ENCODE data around the gene SSH3. TPM values are rescaled to one million over a fixed set of nuclear protein-coding genes. Genes with fewer than 3 reads are reported as not detected.

The SSH3 gene
- total RNA-seq, 1 donor from 2014 or later, result 3.3 TPM

DNA sequence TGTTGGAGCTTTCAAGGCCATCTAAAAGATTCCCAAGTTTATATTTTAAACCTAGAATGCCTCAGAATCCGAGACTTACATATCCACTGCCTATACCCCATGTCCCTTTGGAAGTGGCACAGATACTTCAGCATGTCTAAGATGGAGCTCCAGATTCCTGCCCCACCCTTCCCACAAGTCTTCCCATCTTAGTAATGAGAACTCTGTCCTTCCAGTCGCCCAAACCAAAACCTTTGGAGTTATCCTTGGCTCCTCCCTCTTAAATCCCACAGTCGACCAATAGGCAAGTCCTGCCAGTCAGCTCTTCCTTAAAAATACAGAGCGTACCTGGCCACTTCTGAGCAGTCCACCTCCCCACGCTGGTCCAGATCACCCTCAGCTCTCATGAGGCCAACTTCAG is 45.7 kb downstream of the SSH3 start:
- Mint-ChIP-seq H3K4me3 (no peak overlapping the region), H3K9me3 (no peaks in the 10 kb centered on the region), H3K27ac (ENCODE audit: unreplicated experiment) (no peak overlapping the region), H3K27me3 (ENCODE audit: low read depth) (no peaks in the 10 kb centered on the region), H3K36me3 (ENCODE audit: low read depth) (no peaks in the 10 kb centered on the region), H3K4me1 (peaks cover 16% of the 10 kb centered on the region)
- no peak for DNase-seq (ENCODE audit: low read depth, low spot score)
- TF ChIP-seq, protein P1, sequence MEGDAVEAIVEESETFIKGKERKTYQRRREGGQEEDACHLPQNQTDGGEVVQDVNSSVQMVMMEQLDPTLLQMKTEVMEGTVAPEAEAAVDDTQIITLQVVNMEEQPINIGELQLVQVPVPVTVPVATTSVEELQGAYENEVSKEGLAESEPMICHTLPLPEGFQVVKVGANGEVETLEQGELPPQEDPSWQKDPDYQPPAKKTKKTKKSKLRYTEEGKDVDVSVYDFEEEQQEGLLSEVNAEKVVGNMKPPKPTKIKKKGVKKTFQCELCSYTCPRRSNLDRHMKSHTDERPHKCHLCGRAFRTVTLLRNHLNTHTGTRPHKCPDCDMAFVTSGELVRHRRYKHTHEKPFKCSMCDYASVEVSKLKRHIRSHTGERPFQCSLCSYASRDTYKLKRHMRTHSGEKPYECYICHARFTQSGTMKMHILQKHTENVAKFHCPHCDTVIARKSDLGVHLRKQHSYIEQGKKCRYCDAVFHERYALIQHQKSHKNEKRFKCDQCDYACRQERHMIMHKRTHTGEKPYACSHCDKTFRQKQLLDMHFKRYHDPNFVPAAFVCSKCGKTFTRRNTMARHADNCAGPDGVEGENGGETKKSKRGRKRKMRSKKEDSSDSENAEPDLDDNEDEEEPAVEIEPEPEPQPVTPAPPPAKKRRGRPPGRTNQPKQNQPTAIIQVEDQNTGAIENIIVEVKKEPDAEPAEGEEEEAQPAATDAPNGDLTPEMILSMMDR (conservative IDR thresholded peaks at IDR 0.05), result no peak

DNA sequence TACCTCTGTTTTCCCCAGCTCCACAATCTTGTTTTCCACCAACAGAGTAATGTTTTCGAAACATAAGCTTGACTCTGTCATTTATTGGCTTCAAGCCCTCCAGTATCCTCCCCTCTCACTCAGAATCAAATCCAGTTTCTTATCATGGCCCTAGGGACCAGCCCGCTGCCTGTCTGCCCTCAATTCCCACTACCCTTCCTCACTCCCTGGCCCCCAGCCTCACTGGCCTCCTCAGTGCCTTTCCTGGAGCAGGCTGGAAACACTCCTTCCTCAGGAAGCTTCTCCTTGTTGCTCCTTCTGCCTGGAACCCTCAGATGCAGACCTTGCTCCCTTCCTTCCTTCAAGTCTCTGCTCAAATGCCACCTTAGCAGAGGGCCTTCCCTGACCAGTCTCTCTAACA is 46.1 kb downstream of the SSH3 start:
- no peak overlapping the region for H3K27ac Mint-ChIP-seq (ENCODE audit: unreplicated experiment)
- H3K4me3 Mint-ChIP-seq, result no peak overlapping the region
- H3K36me3 Mint-ChIP-seq (ENCODE audit: low read depth), result no peaks in the 10 kb centered on the region
- no peak for DNase-seq (ENCODE audit: low read depth, low spot score)
- H3K9me3 Mint-ChIP-seq, result no peaks in the 10 kb centered on the region
- peaks cover 20% of the 10 kb centered on the region for H3K4me1 Mint-ChIP-seq
- no peaks in the 10 kb centered on the region for H3K27me3 Mint-ChIP-seq (ENCODE audit: low read depth)
- TF ChIP-seq, protein P1 (conservative IDR thresholded peaks at IDR 0.05), result no peak

DNA sequence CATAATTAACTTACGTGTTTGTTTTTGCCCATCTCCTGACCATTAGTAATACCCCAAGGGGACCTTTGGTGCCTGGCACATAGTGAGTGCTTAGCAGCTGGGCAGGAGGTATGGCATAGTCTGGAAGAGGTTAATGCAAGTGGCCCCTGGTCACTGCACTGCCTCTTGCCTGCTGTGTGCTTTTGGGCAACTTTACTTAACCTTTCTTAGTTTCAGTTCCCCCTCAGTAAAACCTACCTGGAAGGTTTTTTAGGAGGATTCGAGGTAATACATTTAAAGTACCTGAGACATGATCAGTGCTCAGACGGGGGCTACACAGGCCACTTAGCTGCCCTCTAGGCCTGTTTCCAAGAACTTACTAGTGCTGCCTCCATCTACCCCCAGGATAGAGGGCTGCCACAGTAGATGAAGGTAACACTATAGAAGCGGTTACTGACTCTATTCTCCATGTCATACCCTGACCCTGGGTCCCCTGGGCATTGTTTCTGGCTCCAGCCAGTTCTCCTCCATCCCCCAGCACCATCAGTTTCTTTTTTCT is 46.7 kb downstream of the SSH3 start:
- DNase-seq (ENCODE audit: low read depth, low spot score), result no peak
- no peak overlapping the region for H3K27ac Mint-ChIP-seq (ENCODE audit: unreplicated experiment)
- no peaks in the 10 kb centered on the region for H3K9me3 Mint-ChIP-seq
- H3K4me1 Mint-ChIP-seq, result peaks cover 24% of the 10 kb centered on the region
- H3K36me3 Mint-ChIP-seq (ENCODE audit: low read depth), result no peaks in the 10 kb centered on the region
- no peak overlapping the region for H3K4me3 Mint-ChIP-seq
- TF ChIP-seq, protein P1 (conservative IDR thresholded peaks at IDR 0.05), result no peak
- H3K27me3 Mint-ChIP-seq (ENCODE audit: low read depth), result no peaks in the 10 kb centered on the region

DNA sequence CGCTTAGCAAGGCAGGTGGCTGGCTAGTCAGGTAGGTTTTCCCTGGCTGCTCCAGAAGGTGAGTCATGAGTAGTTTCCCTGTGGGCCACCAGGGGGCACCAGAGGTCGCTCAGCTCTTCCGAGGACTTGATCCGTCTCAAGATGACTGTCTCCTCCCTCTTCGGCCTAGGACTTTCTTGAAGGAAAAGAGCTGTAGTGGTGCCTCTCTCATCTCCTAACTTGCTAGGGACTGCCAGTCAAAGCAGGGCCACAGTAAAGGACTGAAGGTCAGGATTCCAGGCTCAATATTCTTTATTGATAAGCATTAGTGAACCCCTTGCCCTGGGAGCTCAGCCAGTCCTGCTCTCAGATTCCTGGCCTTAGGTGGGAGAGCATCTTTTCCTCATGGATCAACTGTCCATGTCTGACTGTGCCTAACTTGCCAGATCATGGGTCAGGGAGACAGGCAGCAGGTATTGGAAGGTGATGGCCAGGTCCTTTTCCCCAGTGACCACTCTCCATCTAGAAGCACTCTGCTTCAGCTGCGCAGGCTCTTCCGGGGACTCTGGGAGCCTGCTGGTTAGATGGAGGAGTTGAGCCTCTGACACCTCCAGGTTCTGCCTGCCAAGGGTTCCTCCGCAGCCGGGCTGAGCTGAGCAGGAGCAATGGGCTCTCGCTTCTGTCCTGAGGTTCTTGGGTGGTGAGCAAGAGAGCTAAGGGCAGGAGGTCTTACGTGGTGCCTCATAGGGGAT is 48.1 kb downstream of the SSH3 start:
- Mint-ChIP-seq H3K4me1 (peaks cover 24% of the 10 kb centered on the region), H3K4me3 (peak overlapping the region; percentile 81), H3K9me3 (no peaks in the 10 kb centered on the region), H3K27me3 (ENCODE audit: low read depth) (no peaks in the 10 kb centered on the region), H3K27ac (ENCODE audit: unreplicated experiment) (no peak overlapping the region), H3K36me3 (ENCODE audit: low read depth) (no peaks in the 10 kb centered on the region)
- TF ChIP-seq, protein P1 (conservative IDR thresholded peaks at IDR 0.05), result peak; percentile 94
- DNase-seq (ENCODE audit: low read depth, low spot score), result peak; percentile 44

DNA sequence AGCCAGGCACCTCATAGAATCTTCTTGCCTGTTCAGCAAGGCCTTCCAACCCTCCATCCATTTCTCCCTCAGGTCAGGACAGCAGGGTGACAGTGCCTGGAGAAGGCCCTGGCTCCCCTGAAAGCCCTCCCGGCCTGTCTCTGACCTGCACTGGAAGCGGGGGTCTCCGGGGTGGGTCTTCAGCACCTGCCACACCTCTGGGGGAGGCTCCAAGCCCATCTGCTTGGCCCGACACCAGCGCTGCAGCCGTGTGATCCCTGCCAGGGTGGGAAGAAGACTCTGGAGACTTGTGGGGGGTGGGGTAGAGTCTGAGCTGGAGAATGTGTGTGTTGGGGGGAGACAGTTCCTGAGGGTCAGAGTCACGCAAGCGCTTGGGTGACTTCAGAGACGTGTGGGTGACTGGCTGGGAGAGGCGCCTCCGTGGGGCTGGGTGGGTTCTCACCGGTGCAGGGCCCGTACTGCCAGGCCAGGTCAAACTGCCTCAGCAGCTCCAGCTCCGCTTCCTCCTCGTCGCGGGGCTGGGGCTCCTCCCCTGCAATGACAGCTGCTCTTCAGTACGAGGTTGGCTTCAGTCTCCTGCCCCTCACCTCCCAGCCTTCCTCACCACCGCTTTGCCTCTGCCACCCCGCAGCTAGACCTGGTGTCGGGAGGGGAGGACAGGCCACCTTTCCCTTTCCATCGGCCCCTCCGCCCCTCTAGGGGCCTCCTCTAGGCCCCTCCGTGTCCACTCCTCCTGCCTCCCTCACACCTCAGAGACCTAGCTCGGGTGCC is 49.4 kb downstream of the SSH3 start:
- H3K27ac Mint-ChIP-seq (ENCODE audit: unreplicated experiment), result peak overlapping the region; percentile 73
- DNase-seq (ENCODE audit: low read depth, low spot score), result no peak
- H3K9me3 Mint-ChIP-seq, result no peaks in the 10 kb centered on the region
- TF ChIP-seq, protein P1 (conservative IDR thresholded peaks at IDR 0.05), result no peak
- no peaks in the 10 kb centered on the region for H3K27me3 Mint-ChIP-seq (ENCODE audit: low read depth)
- no peaks in the 10 kb centered on the region for H3K36me3 Mint-ChIP-seq (ENCODE audit: low read depth)
- peak overlapping the region; percentile 92 for H3K4me3 Mint-ChIP-seq
- peaks cover 35% of the 10 kb centered on the region for H3K4me1 Mint-ChIP-seq

All from neural crest cell (in vitro differentiated cells).